Measurements from ENCODE around the gene TNRC18. TPM values are rescaled to one million over a fixed set of nuclear protein-coding genes. Genes with fewer than 3 reads are reported as not detected.
A peak's percentile ranks its signal among the peaks of the same experiment; 100 is the strongest.

TNRC18 gene
- total and polyA plus RNA-seq, 9 of the 15 experiments (the other 6 are each of a cell fraction or from before 2014, with no cell fraction given): 0.03 to 43.2 (median 18.0) TPM

GRCh38 chr7:5425507-5426225 is 2.0 kb upstream of the TNRC18 start:
- Histone ChIP-seq H3K4me1 (replicated peaks in 1 of 2; ENCODE audit: control insufficient read depth in 2 of 2, insufficient read depth in 2 of 2, low read length in 2 of 2) (peaks cover 36 to 87% of the 10 kb centered on the region in 2 experiments), H3K36me3 (ENCODE audit: control insufficient read depth, insufficient read depth, low read length) (no peaks in the 10 kb centered on the region; the same call in 2 of the 3 replicates), H3K27me3 (ENCODE audit: control insufficient read depth in 2 of 2, insufficient read depth in 2 of 2, low read length in 2 of 2) (no peaks in the 10 kb centered on the region), H2AFZ (ENCODE audit: low read depth, low read length) (peak overlapping the region; percentile 71), H3K4me2 (ENCODE audit: insufficient read depth, low read length) (peak overlapping the region; percentile 83), H4K20me1 (replicated peaks; ENCODE audit: control insufficient read depth, insufficient read depth, low read length) (no peaks in the 10 kb centered on the region), H3K9ac (ENCODE audit: insufficient read depth in 1 of 2, low read depth in 2 of 2, low read length in 2 of 2) (peak overlapping the region; percentile 96 to 97), H3K4me3 (peak overlapping the region; percentile 78), H3K9me3 (replicated peaks; ENCODE audit: control insufficient read depth, insufficient read depth, low read depth, low read length) (no peaks in the 10 kb centered on the region), H3K79me2 (ENCODE audit: control insufficient read depth, insufficient read depth, low read length) (peaks cover 88% of the 10 kb centered on the region), H3K27ac (ENCODE audit: extremely low read depth, low read depth, low read length) (peak overlapping the region; percentile 98), H3K9me1 (ENCODE audit: control insufficient read depth, insufficient read depth, low read length) (no peaks in the 10 kb centered on the region)
- in situ Hi-C loops (cut with MboI): no loop called here
- 0% methylated on average over 31 of the region's 38 CpGs for WGBS (ENCODE audit: insufficient coverage, low coverage, missing lambda C conversion rate)
- POLR2A ChIA-PET: interaction anchor here (0.6 to 1.8 kb wide), 10 partner anchors 8 to 213 kb away, joined by 3 to 6 read pairs (median 4); no protein-coding TSS in a partner anchor
- BruUV-seq (replicated peaks): TSS peak; percentile 78
- DNase-seq (ENCODE audit: extremely low read depth in 1 of 4, low spot score in 3 of 4) (peak; percentile 62 to 91 (median 67)), FAIRE-seq (peak; percentile 84), ATAC-seq (peak; percentile 40)
- CTCF ChIA-PET (ENCODE audit: low intra/inter-chr PET ratio): interaction anchor here (0.6 kb wide), 1 partner anchor 28 kb away, joined by 8 read pairs; no protein-coding TSS in a partner anchor
- intact Hi-C loops (cut with micrococcal nuclease): loop anchor here (2.0 kb wide), 1 partner anchor 31 kb away; no protein-coding TSS in a partner anchor
- TF ChIP-seq RB1 (IDR thresholded peaks at IDR 0.05; ENCODE audit: low read depth) (peak; percentile 52; the same call in 1 of the 2 replicates), ZBTB33 (CRISPR knock-in tag; IDR thresholded peaks at IDR 0.05) (0 out of 2 replicates have a peak, but pooled peaks have one; percentile 38), PHB (CRISPR knock-in tag; IDR thresholded peaks at IDR 0.05) (no peak), EP400 (IDR thresholded peaks at IDR 0.05) (peak; percentile 40), AFF1 (IDR thresholded peaks at IDR 0.05; ENCODE audit: low read depth in 1 of 2, partially characterized antibody in 2 of 2) (peak in 1 of 2 experiments; percentile 82), DDX20 (tag; IDR thresholded peaks at IDR 0.05; ENCODE audit: low read depth) (no peak), ZBTB9 (CRISPR knock-in tag; IDR thresholded peaks at IDR 0.05) (no peak; the same call in 1 of the 2 replicates), ZNF696 (CRISPR knock-in tag; conservative IDR thresholded peaks at IDR 0.05) (no peak), EP300 (IDR thresholded peaks at IDR 0.05; ENCODE audit: low read length) (peak; percentile 57), GTF2A2 (tag; IDR thresholded peaks at IDR 0.05) (no peak), JUND (IDR thresholded peaks at IDR 0.05; ENCODE audit: borderline replicate concordance, low read depth, low read length) (0 out of 2 replicates have a peak, but pooled peaks have one; percentile 23), JUND (tag; IDR thresholded peaks at IDR 0.05; ENCODE audit: borderline replicate concordance, low read depth, low read length) (no peak), HDAC1 (IDR thresholded peaks at IDR 0.05) (peak in 1 of 2 experiments; percentile 67; a peak in 1 of 4 replicates), SMAD1 (IDR thresholded peaks at IDR 0.05; ENCODE audit: low read depth, low read length, partially characterized antibody) (peak; percentile 56)
